SK-N-SH (cell line): ENCODE measurements around the gene LYL1. TPM values are rescaled to one million over a fixed set of nuclear protein-coding genes. Genes with fewer than 3 reads are reported as not detected.
A peak's percentile ranks its signal among the peaks of the same experiment; 100 is the strongest.

Experiments used
- CTCF ChIA-PET: fragments of 300-600, 350-600 bp; formaldehyde crosslinking; extraction: SDS; loops from one replicate; lab custom pipeline; 2021; lab: Yijun Ruan, JAX
- POLR2A ChIA-PET: fragments of 350-600 bp; sonication (Branson Sonifier 250); formaldehyde crosslinking; extraction: SDS; loops from one replicate; lab custom pipeline; 2020; ENCODE audit warnings: antibody characterized with exemption, inconsistent platforms; lab: Yijun Ruan, JAX
- DNase-seq: peaks from one replicate; pipeline ENCODE4 v3.0.0; 2012
- H2AFZ ChIP-seq: fragments of 200-600 bp; sonication (generic); 2 replicates; pipeline ENCODE4 v1.8.1; 2016; ENCODE audit warnings: antibody characterized with exemption, mild to moderate bottlenecking, low read depth
- H3F3A ChIP-seq: fragments of 200-600 bp; sonication (generic); replicated peaks from 2 replicates; pipeline ENCODE3; 2016; ENCODE audit warnings: antibody characterized with exemption, mild to moderate bottlenecking; ENCODE audit not compliant: insufficient read depth
- H3K27ac ChIP-seq, 2 experiments: fragments of 200-500 bp in 1 of 2; fragments of 200-600 bp in 1 of 2; sonication (Bioruptor generic) in 1 of 2; sonication (generic), shearing (Covaris generic) in 1 of 2; 2 replicates each; pipeline versions ENCODE4 v1.5.1 to v1.6.1; 2014 to 2016; ENCODE audit warnings: low read depth in 2 of 2, inconsistent platforms in 1 of 2, low read length in 1 of 2, mild to moderate bottlenecking in 1 of 2, mixed read lengths in 1 of 2
- H3K27me3 ChIP-seq: fragments of 200-600 bp; sonication (generic), shearing (Covaris generic); 2 replicates; pipeline ENCODE4 v1.6.1; 2016; ENCODE audit warnings: mixed run types; ENCODE audit not compliant: insufficient read depth
- H3K36me3 ChIP-seq, 2 experiments: fragments of 200-500 bp in 1 of 2; fragments of 200-600 bp in 1 of 2; sonication (Bioruptor generic) in 1 of 2; sonication (generic) in 1 of 2; replicated peaks in 1 of 2; 2 replicates each; pipeline versions ENCODE3 to v1.5.1; 2014 to 2016; ENCODE audit warnings: low read length in 1 of 2, mild to moderate bottlenecking in 1 of 2; ENCODE audit not compliant: insufficient read depth in 2 of 2, control insufficient read depth in 1 of 2
- H3K4me1 ChIP-seq, 2 experiments: fragments of 200-500 bp in 1 of 2; fragments of 200-600 bp in 1 of 2; sonication (Bioruptor generic) in 1 of 2; sonication (generic), shearing (Covaris generic) in 1 of 2; 2 replicates each; pipeline versions ENCODE4 v1.5.1 to v1.6.1; 2014 to 2016; ENCODE audit warnings: low read depth in 1 of 2, low read length in 1 of 2, mixed run types in 1 of 2; ENCODE audit not compliant: insufficient read depth in 2 of 2, control insufficient read depth in 1 of 2
- H3K4me2 ChIP-seq: fragments of 200-600 bp; sonication (generic), shearing (Covaris generic); 2 replicates; pipeline ENCODE4 v1.6.1; 2017; ENCODE audit warnings: mixed run types
- H3K4me3 ChIP-seq, 2 experiments: fragments of 200-500 bp in 1 of 2; fragments of 200-600 bp in 1 of 2; sonication (Bioruptor generic) in 1 of 2; sonication (generic), shearing (Covaris generic) in 1 of 2; 2 replicates each; pipeline versions ENCODE4 v1.5.1 to v1.8.1; 2014 to 2016; ENCODE audit warnings: low read depth in 2 of 2, inconsistent platforms in 1 of 2, low read length in 1 of 2, mild to moderate bottlenecking in 1 of 2, mixed read lengths in 1 of 2, moderate library complexity in 1 of 2
- H3K79me2 ChIP-seq: fragments of 200-600 bp; sonication (generic); 2 replicates; pipeline ENCODE4 v1.8.1; 2017; ENCODE audit warnings: mild to moderate bottlenecking; ENCODE audit not compliant: insufficient read depth
- H3K9ac ChIP-seq: fragments of 200-600 bp; sonication (generic); 2 replicates; pipeline ENCODE4 v1.6.1; 2017; ENCODE audit warnings: mixed run types
- H3K9me2 ChIP-seq: fragments of 200-600 bp; sonication (generic); 2 replicates; pipeline ENCODE4 v1.6.1; 2017; ENCODE audit warnings: mixed run types
- H3K9me3 ChIP-seq: fragments of 200-600 bp; sonication (generic); 2 replicates; pipeline ENCODE4 v1.6.1; 2017; ENCODE audit warnings: mixed run types, mild to moderate bottlenecking, moderate library complexity
- H4K20me1 ChIP-seq: fragments of 200-600 bp; sonication (generic); 2 replicates; pipeline ENCODE4 v1.6.1; 2017; ENCODE audit warnings: mild to moderate bottlenecking, mixed run types; ENCODE audit not compliant: insufficient read depth
- EP300 ChIP-seq, 2 experiments: IDR thresholded peaks; 2 replicates each; pipeline versions ENCODE4 v1.4.0 to v1.6.1; 2012; ENCODE audit warnings: borderline replicate concordance in 1 of 2, low read depth in 1 of 2, low read length in 1 of 2
- EZH2phosphoT487 ChIP-seq: fragments of 200-600 bp; sonication (generic); IDR thresholded peaks from 2 replicates; pipeline ENCODE4 v1.6.1; 2017; ENCODE audit warnings: low read depth, mixed run types, mild to moderate bottlenecking, antibody characterized with exemption, moderate library complexity, borderline replicate concordance
- FOSL2 ChIP-seq: IDR thresholded peaks from 2 replicates; pipeline ENCODE4 v1.4.0; 2012; ENCODE audit warnings: low read depth, mild to moderate bottlenecking, moderate library complexity, borderline replicate concordance
- FOXJ3 ChIP-seq: sonication (generic); formaldehyde crosslinking; IDR thresholded peaks from 2 replicates; pipeline ENCODE4 v1.5.1; 2020; ENCODE audit warnings: mild to moderate bottlenecking, missing genetic modification reagents
- MXI1 ChIP-seq: IDR thresholded peaks from 2 replicates; pipeline ENCODE4 v1.6.1; 2012; ENCODE audit warnings: mild to moderate bottlenecking, low read depth, low read length, improper control_type of control experiment
- NFIC ChIP-seq: IDR thresholded peaks from 2 replicates; pipeline ENCODE4 v1.4.0; 2012; ENCODE audit warnings: borderline replicate concordance
- POLR2AphosphoS5 ChIP-seq: IDR thresholded peaks from 2 replicates; pipeline ENCODE4 v1.6.1; 2012; ENCODE audit warnings: low read depth, low read length
- RCOR1 ChIP-seq: fragments of 150-350 bp; IDR thresholded peaks from 2 replicates; pipeline ENCODE4 v1.6.1; 2017; ENCODE audit warnings: antibody characterized with exemption, low read length
- SIN3A ChIP-seq: IDR thresholded peaks from 2 replicates; pipeline ENCODE4 v1.6.1; 2012; ENCODE audit warnings: low read depth, mild to moderate bottlenecking, low read length, moderate library complexity, borderline replicate concordance
- WGBS: methylation state at CpG from one replicate; pipeline ENCODE4 v1.1.6; 2017; ENCODE audit warnings: low lambda C conversion rate; 5-methylcytosine and 5-hydroxymethylcytosine counted together
- polyA plus RNA-seq, 3 experiments: library from polyadenylated mRNA; depleted of rRNA; stranded (reverse); fragments of >200 nt; gene quantifications; 2 replicates each; pipeline ENCODE4 v1.2.3, GENCODE V29; 2012
- TF ChIP-seq, protein P1 (sequence below): fragments of 150-350 bp; IDR thresholded peaks from 2 replicates; pipeline ENCODE4 v1.6.1; 2017; ENCODE audit warnings: antibody characterized with exemption, low read length, low read depth, borderline replicate concordance
- TF ChIP-seq, protein P2 (sequence below): IDR thresholded peaks from 2 replicates; pipeline ENCODE4 v1.4.0; 2012; ENCODE audit warnings: low read depth
- TF ChIP-seq, protein P3 (sequence below): fragments of 200-600 bp; sonication (generic); IDR thresholded peaks from 2 replicates; pipeline ENCODE4 v1.6.1; 2017; ENCODE audit warnings: antibody characterized with exemption, mild to moderate bottlenecking, moderate library complexity
- TF ChIP-seq, protein P4 (sequence below): IDR thresholded peaks from 2 replicates; pipeline ENCODE4 v1.4.0; 2012; ENCODE audit warnings: low read depth, borderline replicate concordance
- TF ChIP-seq, protein P5 (sequence below): fragments of 150-350 bp; IDR thresholded peaks from 2 replicates; pipeline ENCODE4 v1.6.1; 2016; ENCODE audit warnings: mild to moderate bottlenecking, low read depth, low read length

The LYL1 gene
- polyA plus RNA-seq, 1 of the 3 experiments (the other 2 are of a cell fraction) = 2.2 TPM

DNA sequence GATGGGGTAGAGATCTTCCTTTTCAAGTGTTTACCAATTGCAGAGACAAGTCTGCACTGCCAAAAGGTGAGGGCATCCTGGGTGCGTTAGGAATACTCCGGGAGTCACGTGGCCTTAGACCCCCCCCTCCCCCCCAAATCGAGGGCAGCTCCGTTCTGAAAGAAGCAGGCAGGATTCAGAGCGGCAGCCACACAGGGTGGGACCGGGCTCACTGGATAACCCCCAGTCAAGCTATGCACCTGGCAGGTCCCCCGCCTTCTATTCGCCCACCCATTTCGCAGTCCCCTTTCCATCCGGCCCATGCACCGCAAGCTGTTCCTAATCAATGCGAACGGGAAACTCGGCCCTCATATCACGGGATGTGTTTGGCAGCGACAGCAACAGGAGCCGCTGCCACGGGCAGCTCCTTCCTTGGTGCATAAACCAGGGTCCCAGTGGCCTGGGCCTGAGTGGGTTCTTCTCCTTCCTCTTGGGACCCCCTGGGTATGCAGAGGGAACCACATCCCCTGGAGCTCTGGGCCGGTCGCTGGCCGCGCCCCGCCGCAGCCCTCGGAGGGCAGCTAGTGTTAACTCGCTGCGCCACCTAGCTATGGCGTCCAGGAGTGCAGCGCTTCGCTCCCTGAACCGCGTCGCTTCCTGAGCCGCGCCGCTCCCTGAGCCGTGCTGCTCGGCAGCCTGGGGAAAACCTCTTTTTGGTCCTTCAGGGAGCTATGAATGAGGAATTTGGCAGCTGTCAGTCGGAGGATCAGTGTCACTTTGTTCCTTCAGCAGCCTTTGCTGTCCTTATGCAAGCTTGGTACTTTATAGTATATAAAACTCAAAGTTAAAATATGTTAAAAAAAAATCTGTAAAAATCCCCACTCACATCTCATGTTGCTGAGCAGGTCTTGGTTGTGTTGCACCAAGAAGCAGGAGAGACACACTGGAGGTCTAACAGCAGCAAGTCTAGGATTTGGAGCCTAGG, 41.4 kb downstream of the LYL1 start (continued):
- TF ChIP-seq, protein P1, sequence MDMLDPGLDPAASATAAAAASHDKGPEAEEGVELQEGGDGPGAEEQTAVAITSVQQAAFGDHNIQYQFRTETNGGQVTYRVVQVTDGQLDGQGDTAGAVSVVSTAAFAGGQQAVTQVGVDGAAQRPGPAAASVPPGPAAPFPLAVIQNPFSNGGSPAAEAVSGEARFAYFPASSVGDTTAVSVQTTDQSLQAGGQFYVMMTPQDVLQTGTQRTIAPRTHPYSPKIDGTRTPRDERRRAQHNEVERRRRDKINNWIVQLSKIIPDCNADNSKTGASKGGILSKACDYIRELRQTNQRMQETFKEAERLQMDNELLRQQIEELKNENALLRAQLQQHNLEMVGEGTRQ = peak; percentile 39; the same call in 1 of the 2 replicates
- TF ChIP-seq, protein P2, sequence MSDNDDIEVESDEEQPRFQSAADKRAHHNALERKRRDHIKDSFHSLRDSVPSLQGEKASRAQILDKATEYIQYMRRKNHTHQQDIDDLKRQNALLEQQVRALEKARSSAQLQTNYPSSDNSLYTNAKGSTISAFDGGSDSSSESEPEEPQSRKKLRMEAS = peak; percentile 38
- no peak for TF ChIP-seq NFIC
- no peak for TF ChIP-seq FOXJ3 (CRISPR knock-in tag)
- TF ChIP-seq, protein P3, sequence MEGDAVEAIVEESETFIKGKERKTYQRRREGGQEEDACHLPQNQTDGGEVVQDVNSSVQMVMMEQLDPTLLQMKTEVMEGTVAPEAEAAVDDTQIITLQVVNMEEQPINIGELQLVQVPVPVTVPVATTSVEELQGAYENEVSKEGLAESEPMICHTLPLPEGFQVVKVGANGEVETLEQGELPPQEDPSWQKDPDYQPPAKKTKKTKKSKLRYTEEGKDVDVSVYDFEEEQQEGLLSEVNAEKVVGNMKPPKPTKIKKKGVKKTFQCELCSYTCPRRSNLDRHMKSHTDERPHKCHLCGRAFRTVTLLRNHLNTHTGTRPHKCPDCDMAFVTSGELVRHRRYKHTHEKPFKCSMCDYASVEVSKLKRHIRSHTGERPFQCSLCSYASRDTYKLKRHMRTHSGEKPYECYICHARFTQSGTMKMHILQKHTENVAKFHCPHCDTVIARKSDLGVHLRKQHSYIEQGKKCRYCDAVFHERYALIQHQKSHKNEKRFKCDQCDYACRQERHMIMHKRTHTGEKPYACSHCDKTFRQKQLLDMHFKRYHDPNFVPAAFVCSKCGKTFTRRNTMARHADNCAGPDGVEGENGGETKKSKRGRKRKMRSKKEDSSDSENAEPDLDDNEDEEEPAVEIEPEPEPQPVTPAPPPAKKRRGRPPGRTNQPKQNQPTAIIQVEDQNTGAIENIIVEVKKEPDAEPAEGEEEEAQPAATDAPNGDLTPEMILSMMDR = peak; percentile 94
- peak; percentile 1; the same call in 1 of the 2 replicates for TF ChIP-seq RCOR1
- TF ChIP-seq, protein P4, sequence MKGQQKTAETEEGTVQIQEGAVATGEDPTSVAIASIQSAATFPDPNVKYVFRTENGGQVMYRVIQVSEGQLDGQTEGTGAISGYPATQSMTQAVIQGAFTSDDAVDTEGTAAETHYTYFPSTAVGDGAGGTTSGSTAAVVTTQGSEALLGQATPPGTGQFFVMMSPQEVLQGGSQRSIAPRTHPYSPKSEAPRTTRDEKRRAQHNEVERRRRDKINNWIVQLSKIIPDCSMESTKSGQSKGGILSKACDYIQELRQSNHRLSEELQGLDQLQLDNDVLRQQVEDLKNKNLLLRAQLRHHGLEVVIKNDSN = peak; percentile 87
- TF ChIP-seq, protein P5, sequence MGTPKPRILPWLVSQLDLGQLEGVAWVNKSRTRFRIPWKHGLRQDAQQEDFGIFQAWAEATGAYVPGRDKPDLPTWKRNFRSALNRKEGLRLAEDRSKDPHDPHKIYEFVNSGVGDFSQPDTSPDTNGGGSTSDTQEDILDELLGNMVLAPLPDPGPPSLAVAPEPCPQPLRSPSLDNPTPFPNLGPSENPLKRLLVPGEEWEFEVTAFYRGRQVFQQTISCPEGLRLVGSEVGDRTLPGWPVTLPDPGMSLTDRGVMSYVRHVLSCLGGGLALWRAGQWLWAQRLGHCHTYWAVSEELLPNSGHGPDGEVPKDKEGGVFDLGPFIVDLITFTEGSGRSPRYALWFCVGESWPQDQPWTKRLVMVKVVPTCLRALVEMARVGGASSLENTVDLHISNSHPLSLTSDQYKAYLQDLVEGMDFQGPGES = no peak
- TF ChIP-seq POLR2AphosphoS5 = 0 out of 2 replicates have a peak, but pooled peaks have one; percentile 6

DNA sequence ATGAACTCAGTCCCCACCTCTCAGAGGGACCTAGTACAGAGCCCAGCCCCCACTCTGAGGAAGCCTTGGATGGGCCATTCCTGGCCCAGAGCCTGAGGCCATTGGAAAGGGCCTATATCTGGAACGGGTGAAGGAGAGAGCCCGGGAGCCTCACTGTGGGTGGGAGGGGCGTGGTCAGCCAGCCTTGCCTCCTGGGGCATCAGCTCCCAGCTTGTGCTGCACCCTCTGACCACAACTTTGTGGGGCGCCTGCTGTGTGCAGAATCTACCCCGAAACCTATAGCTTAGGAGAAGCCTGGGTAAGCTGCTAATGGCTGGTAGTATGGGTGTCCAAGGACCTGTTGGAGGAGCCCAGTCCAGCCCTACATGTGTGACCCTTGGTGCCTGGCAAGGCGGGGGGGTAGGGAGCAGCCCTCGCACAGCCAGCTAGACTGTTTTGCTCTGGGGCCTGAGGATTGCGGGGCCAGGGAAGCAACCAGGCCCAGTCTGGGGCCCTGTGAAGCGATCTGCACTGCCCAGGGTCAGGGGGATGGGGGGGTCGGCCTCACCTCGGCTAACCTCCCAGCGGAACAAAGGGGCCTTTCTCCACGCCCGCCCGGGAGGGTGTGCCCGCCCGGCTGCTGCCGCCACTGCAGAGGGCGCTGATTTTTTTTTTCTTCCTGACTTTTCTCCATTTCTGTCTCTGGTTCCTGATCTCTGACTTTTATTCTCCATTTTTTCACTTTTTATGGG, 42.3 kb downstream of the LYL1 start:
- H4K20me1 ChIP-seq = no peaks in the 10 kb centered on the region
- H3K9ac ChIP-seq = peak overlapping the region; percentile 48; the same call in 1 of the 2 replicates
- peak overlapping the region; percentile 84 for H3K4me2 ChIP-seq
- H3K9me2 ChIP-seq = no peaks in the 10 kb centered on the region
- ChIA-PET POLR2A (interaction anchor here (0.8 to 1.5 kb wide), 8 partner anchors 9 to 93 kb away, joined by 3 to 6 read pairs (median 4); no protein-coding TSS in a partner anchor), CTCF (interaction anchor here (0.6 to 35.2 kb wide), 29 partner anchors 8 to 101 kb away, joined by 3 to 506 read pairs (median 9); partner anchors contain the start of gene DAND5)
- H3K4me3 ChIP-seq = no peak overlapping the region
- no peak overlapping the region for H2AFZ ChIP-seq
- peaks cover 58 to 90% of the 10 kb centered on the region in 2 experiments for H3K4me1 ChIP-seq
- 36% methylated on average over 12 of the region's 19 CpGs for WGBS
- no peaks in the 10 kb centered on the region for H3K27me3 ChIP-seq
- H3K27ac ChIP-seq = peak overlapping the region; percentile 52 to 85
- H3K9me3 ChIP-seq = no peaks in the 10 kb centered on the region
- TF ChIP-seq FOSL2 (no peak), EZH2phosphoT487 (no peak), MXI1 (no peak), SIN3A (no peak), EP300 (IDR thresholded peaks at IDR 0.05; ENCODE audit: borderline replicate concordance in 1 of 2, low read depth in 1 of 2, low read length in 1 of 2) (no peak)
- TF ChIP-seq, protein P3 = no peak
- no peaks in the 10 kb centered on the region for H3K36me3 ChIP-seq
- H3K79me2 ChIP-seq = peaks cover 65% of the 10 kb centered on the region
- DNase-seq = peak; percentile 75
- H3F3A ChIP-seq = peaks cover 26% of the 10 kb centered on the region
